ENCODE measurements around the gene HBA2. TPM values are rescaled to one million over a fixed set of nuclear protein-coding genes. Genes with fewer than 3 reads are reported as not detected.
"Not testable (repeated sequence)": the region's sequence is repeated elsewhere in the genome, so short reads cannot be mapped to it uniquely, and the experiment has no call there.

Gene HBA2
- 100 to 1,000 TPM; 754 to 948 (median 905) TPM for polyA plus RNA-seq (ENCODE audit: insufficient read length in 3 of 3)

DNA sequence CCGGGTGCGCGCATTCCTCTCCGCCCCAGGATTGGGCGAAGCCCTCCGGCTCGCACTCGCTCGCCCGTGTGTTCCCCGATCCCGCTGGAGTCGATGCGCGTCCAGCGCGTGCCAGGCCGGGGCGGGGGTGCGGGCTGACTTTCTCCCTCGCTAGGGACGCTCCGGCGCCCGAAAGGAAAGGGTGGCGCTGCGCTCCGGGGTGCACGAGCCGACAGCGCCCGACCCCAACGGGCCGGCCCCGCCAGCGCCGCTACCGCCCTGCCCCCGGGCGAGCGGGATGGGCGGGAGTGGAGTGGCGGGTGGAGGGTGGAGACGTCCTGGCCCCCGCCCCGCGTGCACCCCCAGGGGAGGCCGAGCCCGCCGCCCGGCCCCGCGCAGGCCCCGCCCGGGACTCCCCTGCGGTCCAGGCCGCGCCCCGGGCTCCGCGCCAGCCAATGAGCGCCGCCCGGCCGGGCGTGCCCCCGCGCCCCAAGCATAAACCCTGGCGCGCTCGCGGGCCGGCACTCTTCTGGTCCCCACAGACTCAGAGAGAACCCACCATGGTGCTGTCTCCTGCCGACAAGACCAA lies at the start of gene HBA2:
TSS of gene HBA2 (plus strand) at position 503 of the 568 bp plus-strand sequence. CDS start at position 540, 37 bp downstream.
- DNase-seq (ENCODE audit: low read depth in 3 of 3, low spot score in 2 of 3): not testable (repeated sequence)

DNA sequence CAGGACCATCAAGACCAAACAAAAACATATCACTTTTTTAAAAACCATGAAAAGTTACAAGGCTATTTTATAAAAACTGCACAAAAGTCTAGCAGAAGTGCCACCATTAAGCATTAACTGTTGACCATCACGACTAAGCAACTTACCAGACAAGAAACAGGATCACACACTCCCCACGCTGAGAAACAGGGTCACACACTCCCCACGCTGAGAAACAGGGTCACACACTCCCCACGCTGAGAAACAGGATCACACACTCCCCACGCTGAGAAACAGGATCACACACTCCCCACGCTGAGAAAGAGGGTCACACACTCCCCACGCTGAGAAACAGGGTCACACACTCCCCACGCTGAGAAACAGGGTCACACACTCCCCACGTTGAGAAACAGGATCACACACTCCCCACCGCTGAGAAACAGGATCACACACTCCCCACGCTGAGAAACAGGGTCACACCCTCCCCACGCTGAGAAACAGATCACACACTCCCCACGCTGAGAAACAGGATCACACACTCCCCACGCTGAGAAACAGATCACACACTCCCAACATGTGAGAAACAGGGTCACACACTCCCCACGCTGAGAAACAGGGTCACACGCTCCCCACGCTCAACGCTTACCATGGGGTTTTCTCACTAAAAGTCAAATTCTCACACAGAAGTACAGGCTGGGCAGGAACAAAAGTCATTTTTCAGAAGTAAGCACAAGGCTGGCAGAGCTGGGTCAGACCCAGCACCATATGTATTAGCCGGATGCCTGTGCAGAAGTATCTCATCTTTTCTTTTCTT lies 48.9 kb upstream of the HBA2 start:
- not testable (repeated sequence) for DNase-seq (ENCODE audit: low read depth in 3 of 3, low spot score in 2 of 3)

DNA sequence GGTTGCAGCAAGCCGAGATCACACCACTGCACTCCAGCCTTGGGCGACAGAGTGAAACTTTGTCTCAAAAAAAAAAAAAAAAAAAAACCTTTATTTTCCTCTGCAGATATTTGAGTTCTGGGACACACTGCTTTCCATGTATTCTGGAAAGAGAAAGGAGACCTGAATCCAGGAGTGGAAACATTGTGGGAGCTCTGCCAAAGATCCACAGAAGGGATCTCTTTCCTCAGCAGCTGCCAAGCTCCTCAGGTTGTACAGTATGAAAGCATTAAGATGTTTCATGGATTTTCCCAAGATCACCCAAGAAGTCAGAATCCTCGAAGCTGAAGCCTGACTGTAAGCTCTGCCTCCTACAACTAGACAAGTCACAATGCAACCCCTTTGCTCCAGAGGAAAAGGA lies 47.7 kb upstream of the HBA2 start:
- no peak for DNase-seq (ENCODE audit: low read depth in 3 of 3, low spot score in 2 of 3)

DNA sequence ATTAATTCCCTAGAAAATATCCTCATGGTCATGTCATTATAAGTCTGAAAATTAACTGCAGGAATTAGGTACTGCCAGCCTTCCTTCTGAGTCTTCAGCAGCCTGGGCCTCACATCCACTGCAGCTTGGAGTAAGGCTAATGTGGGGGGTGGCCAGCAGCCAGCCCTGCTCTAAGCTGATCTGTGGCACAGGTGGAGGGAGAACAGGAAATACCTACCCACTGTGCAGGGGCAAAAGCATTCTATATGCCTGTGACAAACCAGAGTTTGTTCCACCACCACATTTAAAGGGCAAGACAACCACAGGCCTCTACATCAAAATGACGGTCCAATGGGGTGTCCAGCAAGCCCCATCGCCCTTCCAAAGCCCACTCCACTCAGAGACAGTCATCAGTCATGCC lies 43.6 kb upstream of the HBA2 start:
- DNase-seq (ENCODE audit: low read depth in 3 of 3, low spot score in 2 of 3): no peak

DNA sequence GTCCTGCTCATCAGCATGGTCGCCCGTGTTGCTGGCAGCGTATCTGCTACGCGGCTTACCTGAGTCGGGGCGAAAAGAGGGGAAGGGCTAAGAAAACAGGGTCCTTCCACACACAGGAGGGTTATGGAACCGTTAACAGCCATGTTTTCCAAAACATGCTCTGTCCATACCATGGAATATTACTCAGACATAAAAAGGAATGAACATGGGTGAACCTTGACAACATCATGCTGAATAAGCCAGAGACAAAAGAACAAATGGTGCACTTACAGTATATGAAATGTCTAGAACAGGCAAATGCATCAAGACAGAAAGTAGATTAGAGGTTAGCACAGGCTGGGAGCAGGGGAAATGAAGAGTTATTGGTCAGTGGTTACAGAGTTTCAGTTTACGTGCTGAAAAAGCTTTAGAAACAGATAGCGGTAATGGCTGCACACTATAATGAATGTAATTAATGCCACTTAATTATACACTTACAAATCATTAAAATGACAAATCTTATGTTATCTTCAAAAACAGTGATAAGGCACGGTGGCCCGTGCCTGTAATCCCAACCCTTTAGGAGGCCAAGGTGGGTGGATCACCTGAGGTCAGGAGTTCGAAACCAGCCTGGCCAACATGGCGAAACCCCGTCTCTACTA lies 42.0 kb upstream of the HBA2 start:
- no peak for DNase-seq (ENCODE audit: low read depth in 3 of 3, low spot score in 2 of 3)

DNA sequence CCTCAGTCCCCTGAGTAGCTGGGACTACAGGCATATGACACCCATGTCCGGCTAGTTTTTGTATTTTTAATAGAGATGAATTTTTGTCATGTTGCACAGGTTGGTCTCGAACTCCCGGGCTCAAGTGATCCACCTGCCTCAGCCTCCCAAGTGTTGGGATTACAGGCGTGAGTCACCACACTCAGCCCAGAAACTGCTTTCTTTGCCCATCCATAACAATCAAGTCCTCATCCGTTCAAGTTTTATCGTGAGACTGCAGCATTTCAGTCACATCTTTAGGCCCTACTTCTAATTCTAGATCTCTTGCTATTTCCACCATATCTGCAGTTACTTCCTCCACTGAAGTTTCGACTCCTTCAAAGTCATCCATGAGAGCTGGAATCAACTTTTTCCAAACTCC lies 40.6 kb upstream of the HBA2 start:
- DNase-seq (ENCODE audit: low read depth in 3 of 3, low spot score in 2 of 3): no peak

DNA sequence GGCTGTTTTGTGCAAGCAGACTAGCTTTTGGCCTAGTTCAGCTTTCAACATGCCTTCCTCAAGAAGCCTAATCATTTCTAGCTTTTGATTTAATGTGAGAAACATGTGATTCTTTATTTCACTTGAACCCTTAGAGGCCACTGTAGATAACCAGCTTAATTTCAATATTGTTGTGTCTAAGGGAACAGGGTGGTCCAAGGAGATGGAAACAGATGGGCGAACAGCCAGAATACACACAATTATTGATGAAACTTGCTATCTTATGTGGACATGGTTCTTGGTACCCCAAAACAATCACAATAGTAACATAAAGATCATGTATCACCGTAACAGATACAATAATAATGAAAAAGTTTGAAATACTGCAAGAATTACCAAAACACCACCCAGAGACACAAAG lies 39.0 kb upstream of the HBA2 start:
- DNase-seq (ENCODE audit: low read depth in 3 of 3, low spot score in 2 of 3): no peak

DNA sequence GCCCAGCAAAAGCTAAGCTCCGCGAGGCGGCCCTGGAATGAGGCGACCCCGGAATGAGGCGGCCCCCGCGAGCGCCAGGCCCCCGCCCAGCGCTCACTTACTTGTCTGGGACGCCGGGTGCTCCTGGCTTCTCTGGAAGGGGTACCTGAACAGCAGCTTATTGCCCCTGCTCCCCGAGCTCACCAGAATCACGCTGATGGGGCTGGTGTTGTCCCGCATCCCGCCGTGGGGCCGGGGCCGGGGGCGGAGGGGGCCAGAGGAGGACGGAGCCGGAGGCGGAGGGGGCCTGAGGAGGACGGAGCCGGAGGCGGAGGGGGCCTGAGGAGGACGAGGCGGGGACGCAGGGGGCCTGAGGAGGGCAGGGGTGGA lies 34.6 kb upstream of the HBA2 start:
- no peak for DNase-seq (ENCODE audit: low read depth in 3 of 3, low spot score in 2 of 3)

DNA sequence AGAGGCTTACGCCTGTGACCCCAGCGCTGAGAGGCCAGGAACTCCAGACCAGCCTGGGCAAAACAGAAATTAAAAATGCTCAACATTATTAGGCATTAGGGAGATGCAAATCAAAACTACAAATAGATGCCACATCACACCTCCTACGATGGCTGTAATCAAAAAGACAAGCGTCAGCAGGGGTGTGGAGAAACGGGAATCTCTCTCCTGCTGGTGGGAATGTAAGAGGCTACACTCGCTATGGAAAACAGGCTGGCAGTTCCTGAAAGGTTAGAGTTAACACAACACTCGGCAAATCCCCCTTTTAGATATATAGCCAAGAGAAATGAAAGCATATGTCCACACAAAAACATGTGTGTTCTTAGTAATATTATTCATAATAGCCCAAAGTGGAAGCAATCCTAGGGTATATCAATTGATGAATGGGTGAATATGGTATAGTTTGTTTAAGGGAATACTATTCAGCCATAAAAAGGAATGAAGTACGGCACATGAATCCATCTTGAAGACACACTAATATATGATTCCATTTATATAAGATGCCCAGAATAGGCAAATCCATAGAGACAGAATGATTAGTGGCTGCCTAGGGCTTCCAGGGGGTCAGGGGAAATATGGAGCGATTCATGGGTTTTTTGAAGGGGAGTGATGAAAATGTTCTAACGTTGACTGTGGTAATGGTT lies 32.4 kb upstream of the HBA2 start:
- DNase-seq (ENCODE audit: low read depth in 3 of 3, low spot score in 2 of 3): no peak

DNA sequence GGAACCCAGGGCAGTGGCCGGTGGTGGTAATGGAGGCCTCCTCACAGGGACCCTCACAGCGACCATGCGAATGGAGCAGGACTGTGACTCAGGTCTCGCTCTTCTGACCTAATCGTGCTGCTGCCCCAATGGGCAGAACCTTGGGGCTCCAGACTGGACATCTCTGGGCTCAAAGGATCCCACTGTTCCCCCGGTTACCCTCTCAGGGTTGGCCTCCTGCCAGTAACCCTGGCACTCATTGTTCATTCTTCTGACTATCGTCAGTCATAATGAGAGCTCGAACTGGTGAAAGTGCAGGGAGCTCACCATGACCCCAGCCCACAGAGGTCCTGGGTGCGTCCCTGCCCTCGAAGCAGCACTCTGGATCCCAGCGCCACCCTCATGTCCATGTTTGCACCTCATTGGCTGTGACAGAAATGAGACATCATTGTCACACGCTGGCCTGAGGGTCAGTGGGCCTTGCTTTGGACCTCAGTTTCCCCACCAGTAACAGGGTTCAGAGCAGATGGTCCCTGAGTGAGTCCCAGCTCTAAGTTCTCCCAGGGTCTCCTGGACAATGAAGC lies 30.2 kb upstream of the HBA2 start:
- DNase-seq (ENCODE audit: low read depth in 3 of 3, low spot score in 2 of 3): no peak

DNA sequence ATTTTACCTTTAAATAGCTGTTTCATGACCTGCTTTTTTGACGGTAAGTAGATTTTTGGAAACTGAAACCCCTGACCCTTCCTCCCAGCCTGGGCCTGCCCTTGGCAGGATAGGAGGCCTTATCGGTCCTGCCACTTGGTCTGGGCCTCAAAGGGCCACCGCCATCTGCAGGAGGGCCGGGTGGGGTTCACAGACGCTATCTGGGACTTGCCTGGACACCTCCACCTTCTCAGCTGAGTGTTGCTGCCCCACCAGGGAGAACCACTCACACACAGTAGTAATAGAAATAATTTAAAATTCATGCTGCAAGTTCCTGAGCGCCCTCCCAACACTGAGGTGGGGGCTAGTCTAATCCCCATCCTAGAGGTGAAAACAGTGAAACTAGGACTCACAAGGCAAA lies 29.6 kb upstream of the HBA2 start:
- no peak for DNase-seq (ENCODE audit: low read depth in 3 of 3, low spot score in 2 of 3)

DNA sequence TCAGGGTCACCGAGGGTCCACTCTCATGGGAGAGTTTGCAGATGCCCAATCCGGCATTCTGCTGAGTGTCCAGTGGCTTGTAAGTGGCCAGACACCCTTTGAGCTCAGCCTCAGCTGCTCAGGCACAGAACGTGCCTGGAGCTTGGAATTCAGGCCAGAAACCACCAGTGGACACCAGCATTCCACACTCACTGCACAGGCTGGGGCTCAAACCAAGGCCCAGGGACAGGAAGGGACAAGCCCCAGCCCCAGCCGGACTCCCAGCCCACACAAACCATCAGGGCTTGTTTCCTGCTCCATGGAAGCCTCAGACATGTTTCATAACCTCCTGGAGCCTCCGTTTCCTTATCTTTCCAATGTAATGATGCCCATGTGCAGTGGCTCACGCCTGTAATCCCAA lies 29.2 kb upstream of the HBA2 start:
- no peak for DNase-seq (ENCODE audit: low read depth in 3 of 3, low spot score in 2 of 3)

DNA sequence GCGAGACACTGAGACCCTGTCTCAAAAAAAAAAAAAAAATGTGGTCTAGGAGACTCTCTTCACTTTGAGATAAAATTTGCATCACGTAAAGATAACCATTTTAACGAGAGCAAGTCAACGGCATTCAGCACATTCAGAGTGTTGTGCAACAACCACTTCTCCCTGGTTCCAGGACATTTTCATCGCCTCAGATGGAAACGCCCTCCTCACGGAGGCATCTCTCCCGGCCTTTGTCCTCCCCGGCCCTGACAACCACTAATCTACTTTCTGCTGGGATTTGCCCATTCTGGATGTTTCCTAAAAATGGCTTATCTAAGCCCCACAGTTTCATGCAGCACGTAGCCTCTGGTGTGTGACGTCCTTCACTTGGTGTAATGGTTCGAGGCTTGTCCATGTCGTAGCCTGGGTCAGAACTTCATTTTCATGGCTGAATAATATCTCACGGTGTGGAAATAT lies 27.9 kb upstream of the HBA2 start:
- DNase-seq (ENCODE audit: low read depth in 3 of 3, low spot score in 2 of 3): no peak

DNA sequence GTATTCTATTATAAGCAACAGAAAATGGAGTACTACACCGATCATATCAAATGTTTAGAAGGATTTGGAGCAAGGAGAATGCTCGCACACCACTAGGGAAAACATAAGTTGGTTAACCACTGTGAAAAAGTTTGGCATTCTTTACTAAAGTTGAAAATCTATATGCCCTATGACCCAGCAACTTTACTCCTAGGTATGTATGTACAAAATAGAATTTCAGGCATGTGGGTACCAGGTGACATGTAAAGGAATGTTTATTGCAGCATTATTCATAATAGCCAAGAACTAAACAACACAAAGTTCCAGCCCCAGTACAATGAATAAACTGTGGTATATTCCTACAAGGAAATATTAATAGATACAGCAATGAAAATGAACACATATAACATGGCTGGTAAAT lies 26.0 kb upstream of the HBA2 start:
- DNase-seq (ENCODE audit: low read depth in 3 of 3, low spot score in 2 of 3): no peak

DNA sequence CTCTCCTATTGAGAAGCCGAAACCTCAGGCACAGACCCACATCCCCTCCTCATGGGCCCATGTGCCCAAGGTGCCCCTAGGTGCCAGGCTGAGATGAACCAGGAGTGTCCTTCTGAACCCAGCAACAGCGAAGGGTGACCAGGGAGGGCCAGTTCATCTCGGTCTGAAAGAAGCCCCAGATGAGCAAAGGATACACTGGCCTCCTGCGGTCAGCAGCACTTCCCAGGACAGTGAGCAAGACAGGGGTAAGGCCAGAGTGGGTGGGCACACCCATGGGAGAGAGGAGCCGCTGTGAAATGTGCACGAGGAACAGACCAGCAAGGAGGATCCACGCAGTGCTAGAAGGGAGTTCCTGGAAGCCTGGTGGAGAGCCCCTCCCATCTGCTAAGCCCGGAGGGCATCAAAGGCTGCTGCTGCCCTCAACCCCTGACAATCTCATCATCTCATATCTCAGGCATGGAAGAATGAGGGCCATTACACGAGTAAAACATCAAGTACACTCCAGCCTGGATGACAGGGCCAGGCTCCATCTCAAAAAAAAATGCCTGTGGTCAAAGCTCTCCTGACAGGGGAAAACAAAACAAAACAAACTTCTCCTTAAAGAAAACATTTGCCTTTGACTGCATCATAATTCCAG lies 23.5 kb upstream of the HBA2 start:
- DNase-seq (ENCODE audit: low read depth in 3 of 3, low spot score in 2 of 3): no peak

DNA sequence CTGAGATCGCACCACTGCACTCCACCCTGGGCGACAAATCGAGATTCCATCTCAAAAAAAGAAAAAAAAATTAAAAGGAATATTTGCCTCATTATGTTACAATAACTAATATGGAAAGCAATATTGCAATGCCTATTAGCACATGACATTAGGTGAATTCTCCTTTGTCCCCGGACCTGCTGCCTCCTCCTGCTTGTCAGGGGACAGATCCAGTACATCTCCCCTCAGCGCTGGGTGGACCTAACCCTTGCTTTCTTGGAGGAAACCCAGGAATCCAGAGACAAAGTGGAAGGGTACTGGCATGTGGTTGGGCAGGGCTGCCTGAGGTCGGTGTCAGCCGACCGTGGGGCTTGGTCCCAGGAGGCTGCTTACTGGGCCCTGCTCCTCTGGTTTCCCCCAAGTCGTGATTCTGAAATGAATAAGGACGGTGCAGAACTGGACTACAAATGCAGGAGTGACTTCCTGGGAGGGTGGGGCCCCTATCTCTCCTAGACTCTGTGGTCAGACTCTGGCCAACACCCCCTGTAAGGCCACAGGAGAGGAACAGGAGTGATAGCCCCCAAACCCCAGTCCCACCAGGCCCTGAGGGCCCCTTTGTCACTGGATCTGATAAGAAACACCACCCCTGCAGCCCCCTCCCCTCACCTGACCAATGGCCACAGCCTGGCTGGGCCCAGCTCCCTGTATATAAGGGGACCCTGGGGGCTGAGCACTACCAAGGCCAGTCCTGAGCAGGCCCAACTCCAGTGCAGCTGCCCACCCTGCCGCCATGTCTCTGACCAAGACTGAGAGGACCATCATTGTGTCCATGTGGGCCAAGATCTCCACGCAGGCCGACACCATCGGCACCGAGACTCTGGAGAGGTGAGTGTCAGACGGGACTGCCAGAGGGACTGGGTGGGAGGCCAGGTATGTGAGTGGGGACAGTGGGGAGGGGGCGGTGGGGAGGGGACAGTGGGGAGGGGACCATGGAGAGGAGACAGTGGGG lies 20.2 kb upstream of the HBA2 start, which contains the start of gene HBZ:
TSS of gene HBZ (plus strand) at position 504 of the 988 bp plus-strand sequence. CDS start at position 770, 266 bp downstream.
- DNase-seq (ENCODE audit: low read depth in 3 of 3, low spot score in 2 of 3): no peak

DNA sequence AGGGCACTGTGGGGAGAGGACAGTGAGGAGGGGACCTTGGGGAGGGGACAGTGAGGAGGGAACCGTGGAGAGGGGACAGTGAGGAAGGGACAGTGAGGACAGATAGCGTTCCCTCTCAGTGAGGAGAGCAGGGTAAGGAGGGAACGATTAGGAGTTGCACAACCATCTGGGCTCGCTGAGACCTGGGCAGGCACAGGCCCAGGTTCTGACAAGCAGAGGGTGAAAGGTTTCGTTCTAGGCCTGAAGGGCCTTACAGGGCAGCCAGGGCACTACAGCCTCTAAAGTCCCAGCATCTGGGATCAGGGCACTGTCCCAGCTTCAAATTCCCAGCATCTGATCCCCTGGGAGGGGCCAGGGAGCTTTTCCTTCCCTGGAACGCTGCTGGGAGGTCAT lies 19.6 kb upstream of the HBA2 start:
- not testable (repeated sequence) for DNase-seq (ENCODE audit: low read depth in 3 of 3, low spot score in 2 of 3)

DNA sequence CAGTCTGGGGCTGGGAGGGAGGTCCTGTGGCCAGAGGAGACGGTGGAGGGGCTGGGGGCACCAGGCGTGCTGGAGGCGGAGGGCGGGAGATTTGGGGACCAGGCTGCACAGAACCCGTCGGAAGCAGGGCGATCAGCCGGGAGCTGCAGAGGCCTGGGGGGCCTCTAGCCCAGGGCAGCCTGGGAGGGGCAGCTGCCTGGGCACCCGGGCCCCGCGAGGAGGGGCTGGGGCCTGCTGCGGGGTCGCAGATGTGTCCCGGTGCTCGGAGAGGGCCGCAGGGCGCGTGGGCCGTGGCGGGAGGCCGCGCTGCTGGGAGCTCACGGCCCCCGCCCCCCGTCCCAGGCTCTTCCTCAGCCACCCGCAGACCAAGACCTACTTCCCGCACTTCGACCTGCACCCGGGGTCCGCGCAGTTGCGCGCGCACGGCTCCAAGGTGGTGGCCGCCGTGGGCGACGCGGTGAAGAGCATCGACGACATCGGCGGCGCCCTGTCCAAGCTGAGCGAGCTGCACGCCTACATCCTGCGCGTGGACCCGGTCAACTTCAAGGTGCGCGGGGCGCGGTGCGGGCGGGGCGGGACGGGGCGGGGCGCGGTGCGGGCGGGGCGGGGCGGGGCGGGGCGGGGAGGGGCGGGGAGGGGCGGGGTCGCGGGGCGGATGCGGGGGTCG lies 19.0 kb upstream of the HBA2 start:
- DNase-seq (ENCODE audit: low read depth in 3 of 3, low spot score in 2 of 3): not testable (repeated sequence)
